Endothelial cell of umbilical vein (primary cell): Measurements from ENCODE around the gene APOD.

Experiments
- CTCF ChIP-seq, 2 donors: IDR thresholded peaks; 1 replicate in 1 of 2; 2 replicates in 1 of 2; pipeline ENCODE4 v1.5.1; 2011; ENCODE audit warnings: low read length in 2 of 2, mild to moderate bottlenecking in 2 of 2, moderate library complexity in 2 of 2, control low read depth in 1 of 2, inconsistent platforms in 1 of 2, low read depth in 1 of 2; ENCODE audit not compliant: insufficient read depth in 1 of 2; ENCODE audit errors: extremely low read depth in 1 of 2
- EZH2 ChIP-seq: IDR thresholded peaks from 2 replicates; pipeline ENCODE4 v1.6.1; 2012; ENCODE audit warnings: borderline replicate concordance, low read depth, mild to moderate bottlenecking, moderate library complexity, low read length, inconsistent platforms; ENCODE audit not compliant: severe bottlenecking
- JUN ChIP-seq: IDR thresholded peaks from 2 replicates; pipeline ENCODE4 v1.6.1; 2011; ENCODE audit warnings: borderline replicate concordance, low read depth; ENCODE audit not compliant: insufficient read length, insufficient read depth
- MAX ChIP-seq: IDR thresholded peaks from 2 replicates; pipeline ENCODE4 v1.6.1; 2011; ENCODE audit not compliant: insufficient read depth, insufficient read length
- MYC ChIP-seq: IDR thresholded peaks from one replicate; pipeline ENCODE4 v1.6.1; 2011; ENCODE audit warnings: mild to moderate bottlenecking, low read depth, low read length
- POLR2A ChIP-seq: IDR thresholded peaks from 2 replicates; pipeline ENCODE4 v1.6.1; 2012; ENCODE audit warnings: low read depth, mild to moderate bottlenecking, control low read depth, low read length
- POLR2AphosphoS5 ChIP-seq: IDR thresholded peaks from 2 replicates; pipeline ENCODE4 v1.6.1; 2012; ENCODE audit warnings: low read depth, mild to moderate bottlenecking, control low read depth, low read length, moderate library complexity; ENCODE audit not compliant: insufficient read depth

- TF ChIP-seq CTCF (IDR thresholded peaks at IDR 0.05; ENCODE audit: extremely low read depth in 1 of 2, insufficient read depth in 1 of 2, low read depth in 1 of 2, low read length in 2 of 2) (no peak), POLR2AphosphoS5 (no peak), POLR2A (no peak), EZH2 (no peak), MYC (no peak), JUN (no peak), MAX (no peak)
These were observed 12.4 kb downstream of the APOD start for GRCh38 chr3:195571361-195571760.
